Small intestine (tissue), 7 donors: ENCODE results near the gene ZNF768. TPM values are rescaled to one million over a fixed set of nuclear protein-coding genes. Genes with fewer than 3 reads are reported as not detected.

ENCODE experiments used
- DNase-seq, 2 donors: peaks; one replicate each; pipeline versions ENCODE4 v3.0.0 to v3.0.0-alpha.2; 2013
- FAIRE-seq: peaks from 2 replicates; lab custom pipeline; 2012; peaks lifted over from hg19 to GRCh38; lab: Jason Lieb, UNC
- H3K27ac ChIP-seq, 3 donors: one replicate each; pipeline ENCODE4 v1.5.1; 2013; ENCODE audit warnings: low read length in 2 of 3, mild to moderate bottlenecking in 2 of 3, control low read depth in 1 of 3, inconsistent platforms in 1 of 3, low read depth in 1 of 3, moderate library complexity in 1 of 3
- H3K27me3 ChIP-seq, 3 donors: one replicate each; pipeline ENCODE4 v1.6.1; 2013; ENCODE audit warnings: low read length in 3 of 3, inconsistent platforms in 1 of 3; ENCODE audit not compliant: control insufficient read depth in 3 of 3, insufficient read depth in 3 of 3
- H3K36me3 ChIP-seq, 3 donors: one replicate each; pipeline ENCODE4 v1.6.1; 2013; ENCODE audit warnings: low read length in 3 of 3, inconsistent platforms in 1 of 3, low read depth in 1 of 3, mild to moderate bottlenecking in 1 of 3, moderate library complexity in 1 of 3; ENCODE audit not compliant: control insufficient read depth in 3 of 3, insufficient read depth in 2 of 3
- H3K4me1 ChIP-seq, 3 donors: one replicate each; pipeline ENCODE4 v1.6.1; 2013; ENCODE audit warnings: low read length in 2 of 3, inconsistent platforms in 1 of 3, low read depth in 1 of 3, mild to moderate bottlenecking in 1 of 3, moderate library complexity in 1 of 3; ENCODE audit not compliant: control insufficient read depth in 3 of 3, insufficient read depth in 2 of 3
- H3K4me3 ChIP-seq, 3 donors: one replicate each; pipeline ENCODE4 v1.5.1; 2013; ENCODE audit warnings: low read length in 3 of 3, control low read depth in 1 of 3, inconsistent platforms in 1 of 3, low read depth in 1 of 3, mild to moderate bottlenecking in 1 of 3, moderate library complexity in 1 of 3
- H3K9me3 ChIP-seq, 2 donors: one replicate each; pipeline ENCODE4 v1.6.1; 2013; ENCODE audit warnings: low read depth in 1 of 2, low read length in 1 of 2; ENCODE audit not compliant: control insufficient read depth in 2 of 2, insufficient read depth in 1 of 2
- WGBS, 3 donors: extraction: QIAGEN DNeasy Blood & Tissue Kit; methylation state at CpG; one replicate each; pipeline ENCODE4 v1.1.7; 2013; 5-methylcytosine and 5-hydroxymethylcytosine counted together
- polyA plus RNA-seq, 4 donors: library from polyadenylated mRNA; stranded (reverse) in 3 of 4; unstranded in 1 of 4; fragments of 200-250 nt in 3 of 4; fragments of 120-200 nt in 1 of 4; gene quantifications; one replicate each; pipeline versions ENCODE4 v1.2.1 to v1.2.3, GENCODE V29; 2013
- donor health status: healthy with polysubstance abuse.
- donor health status: control.
- donor health status: control.
- donor health status: Bipolar disorder and iron deficiency.
- donor health status: healthy.

The ZNF768 gene
- polyA plus RNA-seq, 4 donors: 42.7 to 71.6 (median 52.6) TPM

DNA sequence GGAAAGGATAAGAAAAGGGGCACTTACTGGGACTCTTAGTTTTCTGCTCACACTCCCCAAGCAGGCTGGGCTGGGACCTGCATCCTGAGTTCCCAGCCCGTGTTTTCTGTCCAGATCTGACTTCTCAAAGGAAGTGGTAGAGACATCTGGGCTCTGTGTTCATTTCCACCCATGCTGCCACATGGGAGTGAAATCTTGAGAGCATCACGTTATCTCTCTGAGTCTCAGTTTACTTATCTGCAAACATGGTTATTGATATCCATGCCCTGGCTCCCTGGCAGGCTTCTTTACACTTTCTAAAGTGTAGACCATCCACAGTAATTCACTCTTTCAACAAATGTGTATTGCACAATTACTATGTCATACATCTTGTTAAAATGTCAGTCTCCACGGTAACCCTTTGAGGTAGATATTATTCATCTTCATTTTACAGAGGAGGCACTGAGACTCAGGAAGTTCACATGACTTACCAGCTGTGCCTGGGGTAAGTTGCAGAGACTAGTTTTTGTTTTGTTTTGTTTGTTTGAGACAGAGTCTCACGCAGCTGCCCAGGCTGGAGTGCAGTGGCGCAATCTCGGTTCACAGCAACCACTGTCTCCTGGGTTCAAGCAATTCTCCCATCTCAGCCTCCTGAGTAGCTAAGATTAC lies 41.7 kb upstream of the ZNF768 start:
- Histone ChIP-seq H3K4me3 (no peak overlapping the region), H3K9me3 (no peaks in the 10 kb centered on the region), H3K4me1 (peaks cover 0 to 17% (median 0%) of the 10 kb centered on the region in 3 donors), H3K27ac (peak overlapping the region in 2 of 3 donors; percentile 8 to 71), H3K27me3 (no peaks in the 10 kb centered on the region), H3K36me3 (peaks cover 0 to 14% (median 0%) of the 10 kb centered on the region in 3 donors)
- 49 to 78% (median 57%) methylated on average over 6 of the region's 6 CpGs for WGBS, 3 donors
- FAIRE-seq (no peak), DNase-seq (peak in 1 of 2 donors; percentile 44)

DNA sequence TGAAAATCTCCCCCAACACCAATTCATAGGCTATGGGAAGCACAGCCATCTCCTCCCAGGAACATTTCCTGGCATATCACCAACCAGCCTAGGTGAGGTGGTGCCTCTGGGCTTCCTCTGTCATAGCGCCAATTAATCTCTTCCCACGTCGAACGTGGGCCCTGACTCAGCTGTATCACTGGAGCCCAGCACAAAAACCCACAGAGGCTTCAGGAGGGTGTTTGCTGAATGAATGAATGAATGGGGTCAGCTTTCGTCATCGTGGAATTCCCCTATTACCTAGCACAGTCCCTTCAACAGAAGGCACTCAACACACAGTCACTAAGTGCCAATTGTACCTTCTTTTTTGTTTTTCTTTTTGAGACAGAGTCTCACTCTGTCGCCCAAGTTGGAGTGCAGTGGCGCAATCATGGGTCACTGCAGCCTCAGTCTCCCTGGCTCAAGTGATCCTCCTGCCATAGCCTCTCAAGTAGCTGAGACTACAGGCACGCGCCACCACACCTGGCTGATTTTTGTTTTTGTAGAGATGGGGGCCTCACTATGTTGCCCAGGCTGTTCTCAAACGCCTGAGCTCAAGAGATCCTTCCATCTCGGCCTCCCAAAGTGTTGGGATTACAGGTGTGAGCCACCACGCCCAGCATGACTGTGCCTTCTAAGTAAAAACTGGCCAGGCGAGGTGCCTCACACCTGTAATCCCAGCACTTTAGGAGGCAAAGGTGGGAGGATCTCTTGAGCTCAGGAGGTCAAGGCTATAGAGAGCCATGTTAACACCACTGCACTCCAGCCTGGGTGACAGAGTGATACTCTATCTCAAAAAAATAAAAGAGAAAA lies 41.0 kb upstream of the ZNF768 start:
- WGBS, 3 donors: 69 to 78% (median 75%) methylated on average over 14 of the region's 14 CpGs
- DNase-seq: no peak
- Histone ChIP-seq H3K27me3 (no peaks in the 10 kb centered on the region), H3K27ac (peak overlapping the region in 1 of 3 donors; percentile 71), H3K9me3 (no peaks in the 10 kb centered on the region), H3K4me3 (no peak overlapping the region), H3K36me3 (peaks cover 0 to 14% (median 0%) of the 10 kb centered on the region in 3 donors), H3K4me1 (peaks cover 0 to 16% (median 0%) of the 10 kb centered on the region in 3 donors)
- FAIRE-seq: no peak

DNA sequence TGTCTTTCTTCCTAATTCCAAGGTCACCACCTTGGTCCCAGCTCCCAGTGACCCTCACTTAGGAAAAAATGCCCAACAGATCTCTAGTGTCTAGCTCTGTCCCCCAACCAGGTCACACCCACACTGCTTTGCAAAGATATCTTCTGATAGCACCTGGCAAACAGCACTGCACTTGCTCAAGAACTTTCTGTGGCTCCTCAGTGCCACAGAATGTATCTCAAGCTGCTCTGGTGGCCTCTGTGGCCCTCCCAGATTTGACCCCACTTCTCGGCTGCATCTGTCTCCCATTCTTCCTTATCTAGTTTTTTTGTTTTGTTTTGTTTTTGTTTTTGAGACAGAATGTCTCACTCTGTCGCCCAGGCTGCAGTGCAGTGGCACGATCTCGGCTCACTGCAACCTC lies 40.2 kb upstream of the ZNF768 start:
- Histone ChIP-seq H3K4me3 (no peak overlapping the region), H3K9me3 (no peaks in the 10 kb centered on the region), H3K4me1 (peaks cover 0 to 13% (median 0%) of the 10 kb centered on the region in 3 donors), H3K27ac (no peak overlapping the region), H3K36me3 (peaks cover 0 to 14% (median 0%) of the 10 kb centered on the region in 3 donors), H3K27me3 (no peaks in the 10 kb centered on the region)
- DNase-seq (no peak), FAIRE-seq (no peak)
- 85 to 91% (median 87%) methylated on average over 4 of the region's 4 CpGs for WGBS, 3 donors

DNA sequence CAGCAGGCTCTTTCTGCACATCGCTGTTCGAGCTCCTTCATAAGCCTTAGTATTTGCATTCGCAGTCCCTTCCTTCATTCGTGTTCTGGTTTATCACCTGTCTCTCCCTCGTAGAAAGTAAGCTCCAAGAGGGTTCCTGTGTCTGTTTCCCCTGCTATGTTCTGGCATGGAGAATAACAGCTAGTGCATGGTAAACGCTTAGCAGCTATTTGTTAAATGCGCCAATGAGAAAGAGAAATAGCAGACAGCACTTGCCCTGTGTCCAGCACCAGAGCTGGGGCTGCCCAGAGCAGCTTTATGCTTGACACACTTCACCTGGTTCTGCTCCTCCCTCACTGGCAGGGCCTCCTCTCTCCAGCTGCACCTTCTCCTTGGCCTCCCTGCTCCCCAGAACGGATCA lies 39.6 kb upstream of the ZNF768 start:
- Histone ChIP-seq H3K4me3 (no peak overlapping the region), H3K27ac (no peak overlapping the region), H3K9me3 (no peaks in the 10 kb centered on the region), H3K4me1 (peaks cover 0 to 12% (median 0%) of the 10 kb centered on the region in 3 donors), H3K36me3 (peaks cover 0 to 14% (median 0%) of the 10 kb centered on the region in 3 donors), H3K27me3 (no peaks in the 10 kb centered on the region)
- WGBS, 3 donors: 69 to 70% (median 70%) methylated on average over 8 of the region's 8 CpGs
- FAIRE-seq (no peak), DNase-seq (no peak)

DNA sequence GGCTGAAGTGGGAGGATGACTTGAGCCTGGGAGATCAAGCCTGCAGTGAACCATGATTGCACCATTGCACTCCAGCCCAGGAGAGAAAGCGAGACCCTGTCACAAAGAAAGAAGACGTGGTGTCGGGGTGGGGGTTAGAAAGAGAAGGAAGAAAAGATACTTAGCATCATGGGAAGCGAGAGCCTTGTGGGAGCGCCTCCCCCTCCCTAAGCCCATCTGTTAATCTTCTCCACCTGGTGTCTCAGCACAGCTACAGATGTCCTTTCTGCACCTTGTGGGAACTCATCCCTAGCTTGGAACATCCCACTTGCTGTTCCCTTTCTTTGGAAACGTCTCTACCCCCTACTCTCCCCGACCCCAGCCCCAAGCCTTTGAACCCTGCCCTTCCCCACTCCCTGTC lies 39.2 kb upstream of the ZNF768 start:
- Histone ChIP-seq H3K27me3 (no peaks in the 10 kb centered on the region), H3K4me1 (peaks cover 0 to 9% (median 0%) of the 10 kb centered on the region in 3 donors), H3K4me3 (no peak overlapping the region), H3K27ac (no peak overlapping the region), H3K9me3 (no peaks in the 10 kb centered on the region), H3K36me3 (peaks cover 0 to 14% (median 0%) of the 10 kb centered on the region in 3 donors)
- 67 to 79% (median 68%) methylated on average over 7 of the region's 7 CpGs for WGBS, 3 donors
- DNase-seq (no peak), FAIRE-seq (no peak)

DNA sequence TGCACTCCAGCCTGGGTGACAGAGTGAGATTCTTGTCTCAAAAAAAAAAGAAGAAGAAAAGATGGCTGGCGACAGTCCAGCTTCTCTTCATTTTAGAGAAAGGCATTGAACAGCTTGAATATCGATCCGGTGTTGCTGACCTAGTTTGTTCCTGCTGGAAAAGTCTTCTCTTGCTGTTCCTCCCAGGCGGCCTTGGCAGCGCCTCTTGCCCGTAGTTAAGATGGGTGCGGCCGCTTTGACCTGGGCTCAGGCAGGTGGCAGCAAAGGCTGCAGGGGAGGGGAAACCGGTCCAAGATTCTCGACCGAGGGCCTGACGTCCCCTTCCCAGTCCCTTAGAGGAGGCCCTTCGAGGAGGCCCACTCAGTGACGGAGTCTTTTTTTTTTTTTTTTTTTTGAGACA lies 35.7 kb upstream of the ZNF768 start:
- 31 to 90% (median 43%) methylated on average over 14 of the region's 14 CpGs for WGBS, 3 donors
- peaks cover 0 to 2% (median 0%) of the 10 kb centered on the region in 3 donors for H3K36me3 ChIP-seq

DNA sequence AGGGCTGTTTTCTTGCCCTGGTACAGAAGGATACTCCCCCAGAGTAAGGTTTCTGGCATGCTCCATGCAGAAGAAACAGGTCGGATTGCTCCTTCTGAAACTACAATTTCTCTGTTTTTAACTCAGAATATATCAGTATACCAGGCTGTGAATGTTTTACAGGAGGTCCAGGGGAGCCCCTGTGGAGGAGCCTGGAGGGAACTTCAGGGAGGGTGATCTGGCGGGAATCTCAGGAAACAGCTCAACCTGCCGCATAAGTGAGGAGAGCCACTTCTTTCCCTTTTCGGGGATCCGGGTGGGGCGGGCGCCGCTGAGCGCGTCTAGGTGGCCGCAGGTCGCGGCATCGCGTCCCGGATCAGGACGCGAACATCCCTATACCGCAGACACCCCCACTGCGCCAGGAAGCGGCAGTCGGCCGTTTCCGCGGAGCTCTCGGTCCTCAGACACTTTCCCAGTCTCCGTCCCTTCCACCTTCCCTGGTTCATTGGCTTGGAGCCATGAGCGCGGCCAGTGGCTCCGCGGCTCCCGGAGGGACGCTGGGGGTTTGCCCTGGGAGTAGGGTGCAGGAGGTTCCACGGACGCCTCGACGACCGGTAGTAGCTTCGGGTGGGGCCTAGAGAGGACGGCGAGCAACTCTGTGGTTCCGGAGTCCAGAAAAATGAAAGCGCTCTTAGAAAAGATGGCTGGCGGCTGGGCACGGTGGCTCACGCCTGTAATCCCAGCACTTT lies 34.9 kb upstream of the ZNF768 start:
- FAIRE-seq: no peak

More for the DNA sequence above, 35.7 kb upstream of the ZNF768 start:
- FAIRE-seq (no peak), DNase-seq (peak in 1 of 2 donors; percentile 81)
- H3K4me3 ChIP-seq: peak overlapping the region in 1 of 3 donors; percentile 2
- H3K27me3 ChIP-seq: no peaks in the 10 kb centered on the region
- H3K9me3 ChIP-seq: no peaks in the 10 kb centered on the region
- peak overlapping the region in 1 of 3 donors; percentile 71 for H3K27ac ChIP-seq
- peaks cover 2 to 15% (median 4%) of the 10 kb centered on the region in 3 donors for H3K4me1 ChIP-seq

DNA sequence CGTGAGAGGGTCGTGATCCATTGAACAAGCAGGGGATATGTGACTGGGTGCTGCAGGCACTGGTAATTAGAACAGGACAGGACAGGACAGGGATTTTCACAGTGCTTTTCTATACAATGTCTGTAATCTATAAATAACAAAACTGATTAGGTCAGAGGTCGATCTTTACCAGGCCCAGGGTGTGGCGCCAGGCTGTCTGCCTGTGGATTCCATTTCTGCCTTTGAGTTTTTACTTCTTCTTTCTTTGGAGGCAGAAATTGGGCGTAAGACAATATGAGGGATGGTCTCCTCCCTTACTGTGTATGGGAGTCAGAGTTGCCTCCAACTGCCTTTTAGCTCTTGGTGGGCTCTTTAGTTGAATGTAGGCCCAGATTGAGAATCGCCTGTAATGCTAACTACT lies 33.3 kb upstream of the ZNF768 start:
- H3K27ac ChIP-seq: peak overlapping the region; percentile 83 to 96 (median 91)
- no peaks in the 10 kb centered on the region for H3K27me3 ChIP-seq
- FAIRE-seq: no peak
- peaks cover 3 to 32% (median 4%) of the 10 kb centered on the region in 3 donors for H3K4me1 ChIP-seq
- no peaks in the 10 kb centered on the region for H3K9me3 ChIP-seq
- H3K4me3 ChIP-seq: no peak overlapping the region
- 49 to 75% (median 62%) methylated on average over 6 of the region's 6 CpGs for WGBS, 3 donors
- H3K36me3 ChIP-seq: peaks cover 0 to 21% (median 5%) of the 10 kb centered on the region in 3 donors
- DNase-seq: peak in 1 of 2 donors; percentile 66

More for the DNA sequence above, 34.9 kb upstream of the ZNF768 start:
- Histone ChIP-seq H3K9me3 (no peaks in the 10 kb centered on the region), H3K4me1 (peaks cover 3 to 21% (median 4%) of the 10 kb centered on the region in 3 donors), H3K4me3 (peak overlapping the region; percentile 14 to 49 (median 43)), H3K36me3 (peaks cover 0 to 5% (median 0%) of the 10 kb centered on the region in 3 donors), H3K27me3 (no peaks in the 10 kb centered on the region), H3K27ac (peak overlapping the region in 2 of 3 donors; percentile 16 to 50)
- peak in 1 of 2 donors; percentile 25 for DNase-seq
- 32 to 69% (median 53%) methylated on average over 40 to 46 of the region's 46 CpGs for WGBS, 3 donors
